Measurements from ENCODE around the gene R3HDM2. TPM values are rescaled to one million over a fixed set of nuclear protein-coding genes. Genes with fewer than 3 reads are reported as not detected.

R3HDM2 gene
- total and polyA plus RNA-seq, 2 donors (not counting 1 experiment from before 2014, with no cell fraction given) = 21.3 to 22.8 TPM

GRCh38 chr12:57270966-57271470 lies 159.8 kb downstream of the R3HDM2 start:
- H3K36me3 ChIP-seq (ENCODE audit: control insufficient read depth, insufficient read depth, low read length) = peaks cover 7% of the 10 kb centered on the region
- no peak overlapping the region for H3K27ac ChIP-seq (ENCODE audit: insufficient read depth, low read length)
- H3K9me3 ChIP-seq (ENCODE audit: control insufficient read depth, insufficient read depth, low read depth, low read length) = no peaks in the 10 kb centered on the region
- no peak overlapping the region for H2AFZ ChIP-seq (ENCODE audit: low read length)
- H4K20me1 ChIP-seq (ENCODE audit: control insufficient read depth, extremely low read depth, insufficient read depth, low read length) = no peaks in the 10 kb centered on the region
- no peaks in the 10 kb centered on the region for H3K79me2 ChIP-seq (ENCODE audit: control insufficient read depth, insufficient read depth, low read length)
- H3K4me2 ChIP-seq (ENCODE audit: extremely low read depth, insufficient read depth, low read length) = no peak overlapping the region
- H3K4me3 ChIP-seq (replicated peaks in 1 of 4; ENCODE audit: control extremely low read depth in 1 of 4, insufficient read depth in 1 of 4, low read depth in 3 of 4, low read length in 4 of 4) = no peak overlapping the region
- no peaks in the 10 kb centered on the region for H3K27me3 ChIP-seq (ENCODE audit: control insufficient read depth, insufficient read depth, low read length)
- H3K9ac ChIP-seq (ENCODE audit: insufficient read depth, low read length) = no peak overlapping the region
- H3K4me1 ChIP-seq (ENCODE audit: control insufficient read depth, extremely low read depth, insufficient read depth, low read length) = no peaks in the 10 kb centered on the region
- TF ChIP-seq CTCF (conservative IDR thresholded peaks at IDR 0.05 in 1 of 2, IDR thresholded peaks at IDR 0.05 in 1 of 2; ENCODE audit: low read depth in 1 of 2, low read length in 2 of 2) (no peak), EZH2 (IDR thresholded peaks at IDR 0.05; ENCODE audit: low read length, missing control alignments) (no peak)
- DNase-seq (ENCODE audit: low read depth in 2 of 2) = no peak

GRCh38 chr12:57268264-57268663 lies 162.6 kb downstream of the R3HDM2 start:
- H3K4me2 ChIP-seq (ENCODE audit: extremely low read depth, insufficient read depth, low read length) = no peak overlapping the region
- H3K27me3 ChIP-seq (ENCODE audit: control insufficient read depth, insufficient read depth, low read length) = no peaks in the 10 kb centered on the region
- H2AFZ ChIP-seq (ENCODE audit: low read length) = no peak overlapping the region
- H3K4me3 ChIP-seq (replicated peaks in 1 of 4; ENCODE audit: control extremely low read depth in 1 of 4, insufficient read depth in 1 of 4, low read depth in 3 of 4, low read length in 4 of 4) = no peak overlapping the region
- no peaks in the 10 kb centered on the region for H3K9me3 ChIP-seq (ENCODE audit: control insufficient read depth, insufficient read depth, low read depth, low read length)
- peak in 1 of 2 donors; percentile 13 for DNase-seq (ENCODE audit: low read depth in 2 of 2)
- H3K79me2 ChIP-seq (ENCODE audit: control insufficient read depth, insufficient read depth, low read length) = no peaks in the 10 kb centered on the region
- H3K27ac ChIP-seq (ENCODE audit: insufficient read depth, low read length) = no peak overlapping the region
- no peak for TF ChIP-seq CTCF (conservative IDR thresholded peaks at IDR 0.05 in 1 of 2, IDR thresholded peaks at IDR 0.05 in 1 of 2; ENCODE audit: low read depth in 1 of 2, low read length in 2 of 2)
- no peak for TF ChIP-seq EZH2 (IDR thresholded peaks at IDR 0.05; ENCODE audit: low read length, missing control alignments)
- H3K4me1 ChIP-seq (ENCODE audit: control insufficient read depth, extremely low read depth, insufficient read depth, low read length) = no peaks in the 10 kb centered on the region
- H3K36me3 ChIP-seq (ENCODE audit: control insufficient read depth, insufficient read depth, low read length) = peaks cover 7% of the 10 kb centered on the region
- no peaks in the 10 kb centered on the region for H4K20me1 ChIP-seq (ENCODE audit: control insufficient read depth, extremely low read depth, insufficient read depth, low read length)
- no peak overlapping the region for H3K9ac ChIP-seq (ENCODE audit: insufficient read depth, low read length)

GRCh38 chr12:57266681-57267080 lies 164.2 kb downstream of the R3HDM2 start:
- TF ChIP-seq CTCF (conservative IDR thresholded peaks at IDR 0.05 in 1 of 2, IDR thresholded peaks at IDR 0.05 in 1 of 2; ENCODE audit: low read depth in 1 of 2, low read length in 2 of 2) = no peak
- DNase-seq (ENCODE audit: low read depth in 2 of 2) = no peak
- H3K9ac ChIP-seq (ENCODE audit: insufficient read depth, low read length) = no peak overlapping the region

More at GRCh38 chr12:57266681-57267080, 164.2 kb downstream of the R3HDM2 start:
- H3K4me2 ChIP-seq (ENCODE audit: extremely low read depth, insufficient read depth, low read length) = no peak overlapping the region
- H3K36me3 ChIP-seq (ENCODE audit: control insufficient read depth, insufficient read depth, low read length) = peaks cover 9% of the 10 kb centered on the region
- H3K9me3 ChIP-seq (ENCODE audit: control insufficient read depth, insufficient read depth, low read depth, low read length) = no peaks in the 10 kb centered on the region
- no peaks in the 10 kb centered on the region for H4K20me1 ChIP-seq (ENCODE audit: control insufficient read depth, extremely low read depth, insufficient read depth, low read length)
- H3K4me1 ChIP-seq (ENCODE audit: control insufficient read depth, extremely low read depth, insufficient read depth, low read length) = no peaks in the 10 kb centered on the region
- H3K27ac ChIP-seq (ENCODE audit: insufficient read depth, low read length) = no peak overlapping the region
- no peaks in the 10 kb centered on the region for H3K27me3 ChIP-seq (ENCODE audit: control insufficient read depth, insufficient read depth, low read length)
- no peak overlapping the region for H3K4me3 ChIP-seq (replicated peaks in 1 of 4; ENCODE audit: control extremely low read depth in 1 of 4, insufficient read depth in 1 of 4, low read depth in 3 of 4, low read length in 4 of 4)
- H3K79me2 ChIP-seq (ENCODE audit: control insufficient read depth, insufficient read depth, low read length) = no peaks in the 10 kb centered on the region
- H2AFZ ChIP-seq (ENCODE audit: low read length) = no peak overlapping the region

Data from fibroblast of lung (primary cell).